NCI-H1048 (cell line): ENCODE data around the gene UNCX.

Experiments used
- DNase-seq: peaks from one replicate; lab custom pipeline; 2025; lab: John Stamatoyannopoulos, UW

The UNCX gene

GRCh38 chr7:1243964-1244416, 11.3 kb downstream of the UNCX start:
- DNase-seq = no peak

- no peak for DNase-seq
Measured at GRCh38 chr7:1244700-1245523, 12.2 kb downstream of the UNCX start.

- DNase-seq = no peak
Measured at GRCh38 chr7:1245524-1246050, 12.9 kb downstream of the UNCX start.

- no peak for DNase-seq
Measured at GRCh38 chr7:1246160-1246870, 13.6 kb downstream of the UNCX start.

GRCh38 chr7:1246871-1247526, 14.3 kb downstream of the UNCX start:
- no peak for DNase-seq

GRCh38 chr7:1247527-1248041, 14.9 kb downstream of the UNCX start:
- DNase-seq = no peak

- no peak for DNase-seq
Measured at GRCh38 chr7:1248143-1248915, 15.7 kb downstream of the UNCX start.

- no peak for DNase-seq
Measured at GRCh38 chr7:1248916-1249581, 16.4 kb downstream of the UNCX start.

- no peak for DNase-seq
Measured at GRCh38 chr7:1249731-1250130, 17.1 kb downstream of the UNCX start.

- no peak for DNase-seq
Measured at GRCh38 chr7:1250901-1251300, 18.2 kb downstream of the UNCX start.

- no peak for DNase-seq
Measured at GRCh38 chr7:1251796-1252539, 19.3 kb downstream of the UNCX start.

GRCh38 chr7:1252540-1253090, 19.9 kb downstream of the UNCX start:
- no peak for DNase-seq

GRCh38 chr7:1253681-1254181, 21.1 kb downstream of the UNCX start:
- no peak for DNase-seq

- DNase-seq = no peak
Measured at GRCh38 chr7:1254281-1255079, 21.8 kb downstream of the UNCX start.

GRCh38 chr7:1255080-1255816, 22.6 kb downstream of the UNCX start:
- no peak for DNase-seq

GRCh38 chr7:1255817-1256340, 23.2 kb downstream of the UNCX start:
- DNase-seq = no peak

- DNase-seq = no peak
Measured at GRCh38 chr7:1256621-1257020, 23.9 kb downstream of the UNCX start.

- DNase-seq = no peak
Measured at GRCh38 chr7:1257221-1257620, 24.5 kb downstream of the UNCX start.
